ENCODE measurements around the gene SMARCD2.

SMARCD2 gene

DNA sequence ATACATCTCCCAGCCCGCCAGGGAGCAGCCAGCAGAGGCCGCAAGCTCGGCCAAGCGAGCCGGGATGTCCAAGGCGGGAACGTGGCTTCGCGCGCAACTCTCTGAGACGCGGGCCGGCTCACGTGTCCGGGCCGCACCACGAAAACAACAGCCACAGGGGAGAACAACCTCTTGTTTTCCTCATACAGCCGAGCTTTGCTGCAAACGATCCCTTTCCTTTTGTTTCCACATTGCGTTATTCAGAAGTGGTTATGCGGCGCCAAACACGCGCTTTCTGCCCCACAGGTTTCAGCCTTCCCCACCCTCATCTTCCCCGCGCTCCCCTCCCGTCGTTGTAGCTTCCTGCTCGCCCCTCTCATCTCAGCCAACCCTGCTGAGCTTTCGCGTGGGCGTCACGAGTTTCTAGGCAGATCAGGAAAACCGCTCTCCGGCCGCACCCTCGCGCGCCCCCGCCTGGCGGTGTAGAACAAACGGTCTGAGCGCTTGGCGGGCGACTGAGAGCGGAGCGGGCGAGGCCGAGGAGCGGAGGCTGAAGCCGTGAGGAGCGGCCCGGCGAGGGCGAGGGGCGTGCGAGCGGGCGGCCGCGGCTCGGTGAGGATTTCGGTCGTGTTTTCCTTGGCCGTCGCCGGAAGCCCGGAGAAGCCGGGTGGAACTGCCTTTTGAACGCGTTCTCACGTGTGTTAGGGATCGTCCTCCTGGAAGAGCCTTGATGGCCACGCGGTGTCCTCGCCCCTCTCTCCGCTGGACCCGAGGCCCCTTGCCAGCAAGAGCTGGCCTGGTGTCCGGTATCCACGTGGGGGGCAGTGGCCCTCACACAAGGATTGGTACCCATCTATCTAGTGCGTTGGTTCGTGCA, 6.6 kb upstream of the SMARCD2 start:
- DNase-seq, result peak; percentile 94

GRCh38 chr17:63847525-63848249, 5.2 kb upstream of the SMARCD2 start:
- DNase-seq, result no peak

DNA sequence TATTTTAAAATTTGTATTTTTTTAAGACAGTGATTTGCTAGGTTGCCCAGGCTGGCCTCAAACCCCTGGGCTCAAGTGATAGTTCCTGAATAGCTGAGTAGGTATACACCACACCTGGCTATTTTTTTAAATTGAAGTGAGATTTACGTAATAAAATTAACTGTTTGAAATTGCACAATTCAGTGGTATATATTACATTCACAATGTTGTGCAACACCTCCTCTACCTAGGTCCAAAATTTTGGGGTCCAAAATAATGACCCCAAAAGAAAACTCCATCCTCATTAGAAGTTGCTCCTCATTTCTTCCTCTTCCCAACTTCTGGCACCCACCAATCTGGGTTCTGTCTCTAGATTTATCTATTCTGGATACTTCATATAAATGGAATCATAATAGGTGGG, 3.0 kb upstream of the SMARCD2 start:
- DNase-seq, result no peak

DNA sequence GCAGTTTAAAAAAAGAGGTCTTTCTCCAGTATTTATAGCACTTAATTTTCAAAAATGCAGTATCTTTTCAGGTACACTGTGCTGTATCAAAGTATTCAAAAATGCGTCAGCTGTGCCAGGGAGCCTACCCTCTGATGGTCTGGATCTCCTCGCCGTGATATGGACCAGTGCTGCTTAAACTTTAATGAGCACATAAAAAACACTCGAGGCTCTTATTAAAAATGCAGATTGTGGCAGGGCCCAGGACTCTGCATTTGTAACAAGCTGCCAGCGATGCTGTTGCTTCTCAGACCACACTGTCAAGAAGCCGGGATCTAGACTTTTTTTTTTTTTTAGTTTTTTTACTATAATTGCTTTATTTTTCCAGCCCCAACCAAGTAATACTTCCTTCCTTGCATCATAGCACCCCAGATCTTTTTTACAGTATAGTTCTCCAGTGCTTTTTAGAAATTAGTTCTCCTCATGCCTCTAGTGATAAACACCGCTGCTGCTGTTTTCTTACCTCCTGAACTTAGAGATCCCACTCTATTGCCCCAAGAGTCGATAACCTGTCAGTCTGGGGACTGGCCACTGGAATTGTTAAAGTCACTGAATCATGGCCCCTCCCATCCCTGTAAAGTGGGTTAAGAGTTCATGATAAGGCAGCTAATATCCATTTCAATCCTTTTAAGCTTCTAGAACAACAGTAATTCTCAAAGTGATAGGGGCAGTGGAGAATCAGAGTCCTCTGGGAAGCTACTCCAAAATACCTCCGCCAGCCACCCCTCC, 1.6 kb upstream of the SMARCD2 start:
- no peak for DNase-seq

DNA sequence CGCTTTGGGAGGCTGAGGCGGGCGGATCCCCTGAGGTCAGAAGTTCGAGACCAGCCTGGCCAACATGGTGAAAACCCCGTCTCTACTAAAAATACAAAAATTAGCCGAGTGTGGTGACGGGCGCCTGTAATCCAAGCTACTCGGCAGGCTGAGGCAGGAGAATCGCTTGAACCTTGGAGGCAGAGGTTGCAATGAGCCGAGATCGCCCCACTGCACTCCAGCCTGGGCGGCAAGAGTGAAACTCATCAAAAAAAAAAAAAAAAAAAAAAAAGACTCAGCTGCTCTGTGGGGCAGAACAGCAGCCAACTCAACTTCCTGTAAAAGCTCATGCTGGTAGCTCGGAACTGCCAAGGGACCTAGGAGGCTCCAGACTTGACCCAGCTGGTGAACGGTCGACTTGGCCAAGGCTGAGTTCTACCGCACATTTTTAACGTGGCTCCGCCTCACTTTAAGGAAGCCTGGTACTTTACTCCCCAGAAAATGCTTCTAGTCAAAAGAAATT, 953 bp upstream of the SMARCD2 start:
- peak; percentile 37 for DNase-seq

DNA sequence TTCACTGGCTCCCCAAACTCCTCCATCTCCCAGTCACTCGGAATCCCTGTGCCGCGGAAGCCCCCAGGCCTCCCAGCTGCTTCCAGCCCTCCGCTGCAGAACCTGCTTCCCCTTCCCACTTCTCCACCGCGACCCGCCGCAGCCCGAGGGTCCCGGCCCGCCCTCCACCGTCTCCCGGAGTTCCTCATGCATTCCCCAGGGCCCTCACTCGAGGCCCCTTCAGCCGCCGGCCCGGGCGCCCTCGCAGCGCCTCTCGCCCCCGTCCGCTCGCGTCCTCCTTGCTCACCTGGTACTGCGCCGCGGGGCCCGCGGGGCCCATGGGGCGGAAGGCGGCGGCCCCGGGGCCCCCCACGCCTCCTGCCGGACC, 329 bp downstream of the SMARCD2 start:
- DNase-seq, result peak; percentile 77

- DNase-seq, result peak; percentile 78
Observed at GRCh38 chr17:63841350-63842172, 924 bp downstream of the SMARCD2 start.

DNA sequence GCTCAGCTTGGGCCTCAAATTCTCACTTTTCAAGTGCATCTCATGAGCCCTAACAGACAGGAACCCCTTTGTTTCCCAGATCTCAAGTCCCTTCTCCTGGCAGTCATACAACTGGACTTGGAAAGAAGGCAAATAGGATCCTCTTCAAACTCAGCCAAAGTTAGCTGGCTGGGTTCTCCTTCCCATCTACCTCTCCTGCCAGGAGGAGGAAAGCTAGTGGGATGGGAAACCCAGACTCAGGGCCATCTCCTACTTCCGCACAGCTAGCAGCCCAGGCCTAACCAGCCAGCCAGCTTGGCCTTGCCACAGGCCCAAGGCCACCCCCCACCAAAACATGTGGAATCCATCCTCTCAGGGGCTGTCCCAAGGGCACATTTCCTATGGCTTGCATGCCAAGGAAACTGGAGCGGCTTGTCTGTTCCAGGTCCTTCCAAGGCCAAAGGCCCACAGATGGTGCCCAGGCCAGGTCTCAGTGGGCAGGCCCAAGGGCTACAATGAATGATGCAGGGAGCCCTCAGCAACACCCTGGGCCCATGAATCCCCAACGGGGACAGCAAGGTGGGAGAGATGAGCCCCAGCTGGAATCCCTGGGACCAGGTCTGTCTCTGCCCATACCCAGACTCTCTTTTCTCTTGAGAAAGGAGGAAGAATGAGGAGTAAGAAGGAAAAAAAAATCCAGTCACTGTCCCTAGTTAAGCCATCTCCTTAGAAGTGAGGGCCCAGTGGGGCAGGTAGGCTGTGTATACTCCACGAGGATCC, 1.7 kb downstream of the SMARCD2 start:
- DNase-seq, result no peak

DNA sequence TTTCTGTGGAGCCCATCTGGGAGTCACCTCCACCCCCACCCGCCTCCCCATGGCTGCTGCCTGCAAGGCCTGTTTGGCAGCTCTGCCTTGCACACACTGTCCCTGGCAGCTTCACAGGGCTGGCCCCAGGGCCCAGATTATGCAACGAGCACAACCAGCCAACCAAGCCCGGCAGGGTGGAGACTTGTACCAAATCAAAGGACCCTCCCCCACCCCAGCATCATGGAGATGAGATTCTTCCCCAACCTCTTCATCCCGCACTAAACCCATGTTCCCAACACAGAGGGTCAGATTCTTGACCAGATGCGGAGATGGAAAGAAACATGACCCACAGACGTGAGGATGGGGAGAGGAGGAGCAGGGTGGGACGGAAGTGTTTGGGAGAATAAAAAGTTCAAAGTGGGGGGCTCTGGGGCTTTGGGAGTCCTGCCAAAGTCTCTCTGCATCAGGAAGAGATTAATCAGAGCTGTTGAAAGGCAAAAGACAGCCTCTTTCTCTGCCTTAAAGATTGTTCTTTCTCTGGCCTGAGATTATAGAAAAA, 3.8 kb downstream of the SMARCD2 start:
- no peak for DNase-seq

DNA sequence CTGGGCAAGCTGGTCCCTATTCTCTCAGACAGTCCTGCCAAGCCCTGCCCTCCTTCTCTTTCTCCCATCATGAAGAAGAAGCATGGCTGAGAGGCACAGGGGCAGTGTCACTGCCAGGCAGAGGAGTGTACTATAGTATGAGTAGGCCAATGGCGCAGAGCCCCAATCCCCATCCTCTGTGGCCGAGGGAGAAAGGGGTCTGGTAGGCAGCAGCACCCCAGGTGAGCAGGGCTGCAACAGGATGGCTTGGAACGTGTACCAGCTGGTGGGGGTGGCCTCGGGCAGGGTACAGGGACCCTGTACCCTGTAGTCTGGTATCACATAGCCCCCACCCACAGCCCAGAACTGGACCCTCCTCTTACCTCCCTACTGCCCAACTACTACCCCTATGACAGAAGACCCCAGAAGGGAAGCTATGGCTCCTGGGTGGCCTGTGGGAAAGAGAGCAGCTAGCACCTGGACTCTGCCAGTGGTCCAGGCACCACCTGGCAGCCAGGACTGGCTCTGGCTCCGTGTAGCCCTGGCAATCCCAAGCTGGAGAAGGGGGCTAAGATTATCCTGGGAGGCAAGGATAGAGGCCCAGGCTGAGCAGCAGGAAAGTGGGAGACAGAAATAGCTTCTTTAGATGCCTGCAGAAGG, 4.4 kb downstream of the SMARCD2 start:
- DNase-seq, result no peak

GRCh38 chr17:63837480-63837879, 5.0 kb downstream of the SMARCD2 start:
- no peak for DNase-seq

DNA sequence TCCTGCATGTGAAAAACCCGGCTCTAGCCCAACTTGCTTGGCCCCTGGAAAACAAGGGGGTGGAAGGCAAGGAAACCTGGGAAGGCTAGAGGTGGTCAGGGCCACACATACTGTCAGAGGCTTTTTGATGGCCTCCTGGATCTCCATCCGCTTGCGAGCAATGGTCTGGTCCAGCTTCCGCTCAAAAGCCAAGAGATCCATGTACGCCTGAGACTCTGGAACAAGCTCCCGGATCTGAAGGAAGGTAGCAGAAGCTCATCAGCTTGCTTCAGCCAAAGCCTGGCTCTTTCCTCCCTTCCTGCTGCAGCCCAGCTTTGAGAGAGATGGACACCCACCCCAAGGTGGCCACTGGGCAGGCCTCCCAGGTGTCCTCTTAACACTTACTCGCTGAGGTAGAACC, 5.7 kb downstream of the SMARCD2 start:
- no peak for DNase-seq

GRCh38 chr17:63835167-63835720, 7.2 kb downstream of the SMARCD2 start:
- no peak for DNase-seq

GRCh38 chr17:63834431-63835166, 7.9 kb downstream of the SMARCD2 start:
- DNase-seq, result peak; percentile 49

DNA sequence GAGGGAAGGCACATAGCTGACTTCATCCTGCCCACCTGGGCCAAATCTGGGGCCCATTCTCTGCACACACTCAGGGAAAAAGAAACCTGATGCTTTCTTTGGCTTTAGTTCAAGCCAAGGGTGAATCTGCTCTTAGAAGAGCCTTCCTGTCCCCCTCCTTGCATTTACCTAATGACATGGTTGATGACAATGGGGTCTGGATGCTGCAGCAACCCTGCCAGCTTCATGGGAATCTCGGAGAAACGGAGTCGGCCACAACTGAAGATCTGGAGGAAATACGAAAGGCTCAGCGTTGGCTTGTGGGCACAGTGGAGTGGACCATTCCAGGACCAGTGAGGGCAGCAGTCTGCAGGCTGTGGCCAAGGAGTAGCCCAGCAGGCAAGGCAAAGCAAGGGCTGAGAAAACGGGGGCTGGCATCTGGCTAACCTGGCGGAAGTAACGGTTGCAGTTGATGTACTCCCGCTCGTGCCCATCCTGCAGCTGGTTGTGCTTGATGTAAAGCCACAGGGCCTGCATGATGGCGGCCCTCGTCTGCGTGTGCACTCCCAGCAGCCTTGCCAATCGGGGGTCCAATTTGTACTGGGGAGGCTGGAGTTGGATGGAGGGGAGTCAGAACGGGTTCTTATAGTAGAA, 8.6 kb downstream of the SMARCD2 start:
- no peak for DNase-seq

GRCh38 chr17:63833026-63833740, 9.3 kb downstream of the SMARCD2 start:
- no peak for DNase-seq

- no peak for DNase-seq
Observed at GRCh38 chr17:63832455-63832854, 10.0 kb downstream of the SMARCD2 start.

DNA sequence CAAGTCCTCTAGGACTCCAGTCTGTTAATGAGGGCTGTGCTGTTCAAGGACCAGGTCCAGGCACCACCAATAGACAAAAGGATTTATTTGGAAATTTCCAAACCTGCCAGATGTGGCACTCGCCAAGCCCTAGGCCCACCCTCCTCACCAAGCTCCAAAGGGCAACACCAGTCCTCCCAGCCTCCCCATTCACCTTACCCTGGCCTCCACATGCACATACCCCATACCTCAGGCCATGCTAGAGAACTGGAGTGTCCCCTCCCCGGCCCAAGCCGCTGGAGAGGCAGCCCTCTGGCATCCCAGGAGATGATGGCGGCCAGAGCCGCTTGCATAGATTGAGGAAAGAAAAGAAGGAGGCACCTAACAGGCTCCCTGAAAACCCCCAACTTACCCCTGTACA, 10.5 kb downstream of the SMARCD2 start:
- no peak for DNase-seq

DNA sequence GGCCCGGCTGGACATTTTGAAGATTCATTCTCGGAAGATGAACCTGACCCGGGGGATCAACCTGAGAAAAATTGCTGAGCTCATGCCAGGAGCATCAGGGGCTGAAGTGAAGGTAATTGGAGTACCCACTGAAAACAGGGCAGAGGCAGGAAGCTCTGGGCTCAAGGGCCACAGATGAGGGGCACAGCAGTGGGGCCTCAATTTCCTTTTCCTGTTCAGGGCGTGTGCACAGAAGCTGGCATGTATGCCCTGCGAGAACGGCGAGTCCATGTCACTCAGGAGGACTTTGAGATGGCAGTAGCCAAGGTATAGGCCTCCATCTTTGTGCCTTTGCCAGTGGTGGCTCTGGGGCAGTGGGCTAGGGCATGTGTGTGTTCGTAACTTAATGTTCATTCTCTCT, 11.0 kb downstream of the SMARCD2 start:
- no peak for DNase-seq
